Stimulated activated CD8-positive, alpha-beta memory T cell treated with anti-CD3 and anti-CD28 coated beads, Interleukin-7, amount 100 ng/mL, for 24 hours (primary cell): Measurements from ENCODE around the gene RNF32.
"Not testable (repeated sequence)": the region's sequence is repeated elsewhere in the genome, so short reads cannot be mapped to it uniquely, and the experiment has no call there.

Experiments
- DNase-seq: peaks from one replicate; pipeline ENCODE4 v3.0.0-alpha.2; 2020; ENCODE audit warnings: low read depth

RNF32 gene

DNA sequence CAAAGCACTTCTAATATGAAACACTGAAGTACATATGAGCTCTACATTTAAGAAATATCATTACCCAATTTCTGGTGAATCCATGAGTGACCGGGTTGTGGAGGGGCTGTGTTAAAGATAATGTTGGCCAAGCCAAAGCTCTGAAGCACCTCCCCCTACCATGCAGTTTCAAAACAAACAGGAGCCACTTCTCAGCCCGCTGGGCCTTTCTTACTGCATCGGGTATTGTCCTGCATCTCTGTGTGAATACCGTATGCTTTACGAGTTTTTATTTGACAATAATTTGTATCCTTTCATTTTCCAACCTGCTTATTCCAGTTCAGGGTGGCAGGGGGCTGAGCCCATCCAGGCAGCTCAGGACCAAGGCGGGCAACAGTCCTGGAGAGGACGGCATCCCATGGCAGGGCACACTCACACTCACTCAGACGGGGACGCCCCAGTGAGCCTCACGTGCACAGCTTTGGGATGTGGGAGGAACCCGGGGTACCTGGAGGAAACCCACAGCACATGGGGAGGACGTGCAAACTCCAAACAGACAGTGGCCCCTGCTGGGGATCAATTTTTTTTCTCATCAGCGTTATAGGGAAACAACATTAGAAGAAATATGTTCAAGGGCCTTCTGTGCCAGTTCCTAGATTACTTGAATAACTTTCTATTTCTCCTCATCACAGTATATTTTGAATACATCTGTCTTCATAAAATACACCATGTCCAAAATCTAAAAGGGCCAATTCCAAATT is 1.9 kb downstream of the RNF32 start:
- DNase-seq: no peak

DNA sequence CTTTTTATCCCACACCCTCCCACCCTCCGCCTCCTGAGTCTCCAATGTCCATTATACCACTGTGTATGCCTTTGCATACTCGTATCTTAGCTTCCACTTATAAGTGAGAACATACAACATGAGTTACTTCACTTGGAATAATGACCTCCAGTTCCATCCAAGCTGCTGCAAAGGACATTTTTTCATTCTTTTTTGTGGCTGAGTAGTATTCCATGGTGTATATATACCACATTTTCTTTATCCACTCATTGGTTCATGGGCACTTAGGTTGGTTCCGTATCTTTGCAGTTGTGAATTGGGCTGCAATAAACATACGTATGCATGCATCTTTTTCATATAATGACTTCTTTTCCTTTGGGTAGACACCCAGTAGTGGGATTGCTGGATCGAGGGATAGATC is 6.8 kb downstream of the RNF32 start:
- DNase-seq: not testable (repeated sequence)

DNA sequence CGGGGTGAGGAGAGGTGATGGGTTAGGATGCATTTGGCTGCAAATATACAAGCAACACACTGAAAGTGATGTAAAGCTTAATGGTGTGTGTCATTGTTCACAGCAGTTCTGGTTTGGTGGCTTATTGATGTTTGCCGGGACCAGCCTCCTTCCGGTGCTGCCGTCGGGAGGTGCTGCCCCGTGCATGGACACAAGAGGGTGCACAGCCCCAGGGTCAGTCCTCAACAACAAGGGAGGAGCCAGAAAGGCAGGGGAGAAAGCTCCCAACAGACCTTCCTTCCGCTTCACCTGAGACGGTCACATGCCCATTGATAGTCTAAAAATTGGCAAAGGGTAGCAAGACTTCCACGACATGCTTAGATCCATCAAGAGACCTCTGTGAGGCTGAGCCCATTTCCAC is 9.5 kb downstream of the RNF32 start:
- DNase-seq: no peak

DNA sequence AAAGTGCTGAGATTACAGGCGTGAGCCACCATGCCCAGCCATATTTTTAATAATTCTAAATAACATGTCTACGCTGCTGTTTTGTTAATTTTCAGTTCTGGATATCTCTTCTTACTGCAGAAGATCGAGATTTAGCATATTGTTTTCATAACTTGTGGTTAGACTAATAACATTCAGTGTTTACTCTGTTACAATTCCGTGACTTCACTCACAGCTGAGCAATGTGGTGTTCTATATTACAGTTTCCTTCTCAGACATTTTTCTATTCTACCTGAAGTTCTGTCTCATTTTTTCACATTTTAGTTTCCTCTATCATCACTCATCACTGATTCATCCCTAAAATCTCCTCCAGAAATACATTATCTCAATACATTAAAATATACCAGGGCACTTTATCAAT is 10.9 kb downstream of the RNF32 start:
- no peak for DNase-seq

DNA sequence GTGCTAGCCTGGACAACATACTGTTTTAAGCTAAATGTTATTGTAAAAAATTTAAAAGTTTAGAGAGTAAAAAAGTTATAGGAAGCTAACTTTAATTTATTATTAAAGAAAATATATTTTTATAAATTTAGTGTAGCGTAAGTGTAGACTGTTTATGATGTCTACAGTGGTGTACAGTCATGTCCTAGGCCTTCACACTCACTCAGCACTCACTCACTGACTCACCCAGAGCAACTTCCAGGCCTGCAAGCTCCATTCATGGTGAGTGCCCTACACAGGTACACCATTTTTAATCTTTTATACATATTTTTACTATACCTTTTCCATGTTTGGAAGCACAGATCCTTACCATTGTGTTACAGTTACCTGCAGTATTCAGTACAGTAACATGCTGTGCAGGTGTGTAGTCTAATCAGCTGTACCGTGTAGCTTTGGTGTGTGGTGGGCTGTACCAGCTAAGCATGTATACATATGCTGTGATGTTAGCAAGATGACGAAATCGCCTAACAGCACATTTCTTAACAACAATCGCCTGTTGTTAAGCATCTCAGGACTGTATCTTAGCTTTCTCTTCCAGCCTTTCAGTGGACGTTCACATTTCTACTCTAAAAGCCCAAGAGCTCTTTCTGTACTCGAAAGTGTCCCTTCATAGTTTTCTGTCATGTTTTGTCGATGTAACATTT is 12.5 kb downstream of the RNF32 start:
- no peak for DNase-seq

DNA sequence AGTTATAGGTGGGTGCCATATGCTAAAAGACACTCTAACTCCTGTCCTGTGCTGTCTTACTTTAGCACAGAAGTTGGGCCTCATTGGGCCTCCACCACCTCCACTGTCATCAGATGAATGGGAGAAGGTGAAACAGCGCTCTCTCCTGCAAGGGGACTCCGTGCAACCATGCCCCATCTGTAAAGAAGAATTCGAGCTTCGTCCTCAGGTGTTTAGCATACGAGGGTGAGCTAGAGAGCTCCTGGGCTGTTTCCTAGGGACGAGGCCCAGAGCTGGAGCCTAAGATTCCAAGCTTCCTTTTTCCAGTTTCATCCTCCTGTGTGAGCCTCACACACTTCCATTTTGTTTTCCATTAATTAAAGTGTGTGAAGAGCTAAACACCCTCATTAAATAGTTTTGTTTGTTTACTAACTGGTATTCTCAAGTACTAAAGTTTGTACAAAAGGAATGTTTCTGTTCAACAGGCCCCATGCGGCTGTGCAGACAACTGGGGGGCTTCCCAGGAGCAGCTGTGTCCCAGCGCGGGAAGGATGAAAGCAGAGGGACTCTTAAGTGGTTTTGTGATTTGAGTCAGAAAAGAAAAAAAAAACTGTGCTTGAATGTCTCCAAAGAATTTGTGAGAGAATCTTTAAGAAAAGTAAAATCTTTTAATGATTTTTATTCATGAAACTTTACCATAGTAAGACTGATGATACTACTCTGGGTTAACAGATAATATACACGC is 14.1 kb downstream of the RNF32 start:
- no peak for DNase-seq

DNA sequence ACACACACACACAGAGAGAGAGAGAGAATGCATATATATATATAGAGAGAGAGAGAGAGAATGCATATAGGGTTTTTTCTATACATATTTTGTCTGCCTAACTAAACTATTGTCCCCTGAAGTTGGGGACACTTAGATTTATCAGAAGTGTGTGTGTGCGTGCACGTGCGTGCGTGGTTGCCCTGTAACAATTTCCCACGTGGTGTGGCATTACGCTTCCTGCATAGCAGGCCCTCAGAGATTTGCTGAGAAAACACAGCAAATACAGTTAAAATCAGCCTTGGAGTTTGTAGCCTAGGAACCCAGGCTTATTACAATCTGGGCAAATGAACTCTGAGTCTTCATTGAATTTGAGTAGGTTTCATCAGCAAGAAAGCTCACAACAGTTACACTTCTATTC is 14.7 kb downstream of the RNF32 start:
- DNase-seq: no peak

DNA sequence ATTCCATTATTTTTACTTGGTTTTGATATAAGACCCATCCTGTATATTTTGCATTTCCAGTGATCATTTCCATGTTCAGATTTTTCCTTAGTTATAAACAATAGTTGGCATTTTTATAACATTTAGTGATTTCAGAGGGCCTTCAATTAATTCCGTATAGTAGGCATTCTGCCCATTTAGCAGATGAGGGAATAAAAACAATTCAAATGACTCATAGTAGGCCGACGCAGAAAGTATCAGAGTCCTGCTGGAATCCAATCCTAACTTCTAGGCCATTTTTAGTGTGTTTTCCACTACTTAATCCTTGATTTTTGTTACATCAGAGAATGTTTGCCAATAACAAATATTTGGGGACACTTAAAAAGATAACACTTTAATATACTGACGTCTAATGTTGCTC is 15.4 kb downstream of the RNF32 start:
- DNase-seq: no peak

DNA sequence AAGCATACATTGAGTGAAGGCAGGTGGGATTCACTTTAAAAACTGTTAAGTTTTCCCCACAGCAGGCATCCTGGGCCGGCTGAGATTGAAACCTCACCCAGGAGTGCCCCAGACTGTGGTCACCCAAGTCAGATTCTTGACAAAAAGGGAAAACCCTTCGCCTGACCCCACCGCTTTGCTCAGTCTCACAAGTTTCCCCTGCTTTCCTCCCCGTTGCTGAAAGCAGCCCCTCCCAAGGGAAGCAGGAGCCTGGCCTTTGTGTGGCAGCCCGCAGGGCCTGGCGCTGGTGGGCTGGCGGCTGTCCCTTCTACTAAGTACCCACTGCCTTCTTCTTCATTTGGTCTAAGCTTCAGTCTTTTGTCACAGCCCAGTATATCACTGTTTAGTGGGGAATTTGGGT is 16.0 kb downstream of the RNF32 start:
- DNase-seq: no peak

DNA sequence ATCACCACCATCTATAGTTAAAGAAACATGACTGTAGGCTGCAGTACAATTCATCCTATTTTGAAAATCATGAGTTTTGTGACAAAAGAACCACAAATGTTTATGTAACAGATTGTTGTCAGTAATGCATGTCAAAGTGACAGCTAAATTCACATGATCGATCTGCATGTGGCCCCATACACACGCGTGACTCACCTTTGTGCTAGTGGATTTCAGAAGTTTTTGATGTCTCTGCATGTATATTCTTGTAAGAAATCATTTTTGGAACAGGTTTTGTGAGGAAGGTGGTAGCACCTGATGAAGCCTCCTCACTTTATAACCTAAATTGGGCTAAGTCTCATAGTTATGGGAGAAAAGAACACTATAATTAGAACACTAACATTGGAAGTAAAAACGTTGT is 17.1 kb downstream of the RNF32 start:
- no peak for DNase-seq

DNA sequence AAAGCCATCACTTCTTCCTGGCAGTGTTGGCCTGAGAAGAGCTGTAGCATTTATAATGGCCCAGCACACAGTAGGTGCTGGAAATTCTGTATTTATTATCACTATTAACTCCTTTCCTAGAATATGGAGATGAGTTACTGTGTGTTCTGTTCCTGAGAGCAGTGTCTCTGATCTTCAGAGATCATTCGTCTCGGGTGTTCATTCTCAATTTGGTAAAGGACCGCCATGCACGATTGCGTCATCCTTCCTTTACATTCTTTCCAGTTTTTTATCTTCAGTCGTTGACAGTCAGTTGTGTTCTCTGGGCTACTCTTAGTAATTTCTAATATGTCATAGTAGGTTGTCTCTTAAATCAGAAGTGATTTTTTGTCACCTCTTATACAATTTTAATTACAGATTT is 18.6 kb downstream of the RNF32 start:
- no peak for DNase-seq

DNA sequence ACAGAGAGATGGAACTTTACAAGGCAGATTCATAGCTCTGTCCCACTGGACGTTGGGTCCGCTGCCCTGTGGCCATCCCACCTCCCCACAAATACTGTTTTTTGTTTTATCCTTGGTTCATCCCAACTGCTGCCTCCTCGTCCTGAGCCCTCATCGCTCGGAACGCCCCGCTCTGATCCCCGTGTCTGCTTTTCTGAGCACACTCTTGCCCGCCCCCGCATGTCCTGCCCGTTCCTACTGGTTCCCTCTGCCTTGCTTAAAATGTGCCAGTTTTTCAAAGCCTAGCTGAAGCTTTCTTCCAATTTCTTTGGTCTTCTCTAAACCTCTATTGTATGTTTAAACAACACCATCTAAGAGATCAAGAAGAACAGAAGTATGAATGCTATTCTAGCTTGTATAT is 19.4 kb downstream of the RNF32 start:
- DNase-seq: no peak

DNA sequence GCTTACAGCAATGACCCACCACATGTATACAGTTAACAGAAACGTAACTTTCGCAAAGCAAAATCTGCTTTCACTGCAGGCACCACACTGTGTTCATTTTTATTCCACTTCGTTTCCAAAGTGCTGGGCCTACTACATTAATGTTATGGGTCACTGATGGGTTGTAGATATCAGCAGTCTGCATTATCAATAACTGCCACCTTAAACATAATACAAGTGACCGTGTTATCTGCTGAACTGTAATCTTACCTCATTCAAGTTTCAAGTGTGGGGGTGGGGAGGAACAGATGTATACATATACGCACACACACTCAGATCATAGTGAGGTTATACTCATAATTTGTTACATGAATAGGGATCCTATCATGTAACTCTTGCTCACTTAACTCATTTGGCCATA is 21.1 kb downstream of the RNF32 start:
- no peak for DNase-seq

DNA sequence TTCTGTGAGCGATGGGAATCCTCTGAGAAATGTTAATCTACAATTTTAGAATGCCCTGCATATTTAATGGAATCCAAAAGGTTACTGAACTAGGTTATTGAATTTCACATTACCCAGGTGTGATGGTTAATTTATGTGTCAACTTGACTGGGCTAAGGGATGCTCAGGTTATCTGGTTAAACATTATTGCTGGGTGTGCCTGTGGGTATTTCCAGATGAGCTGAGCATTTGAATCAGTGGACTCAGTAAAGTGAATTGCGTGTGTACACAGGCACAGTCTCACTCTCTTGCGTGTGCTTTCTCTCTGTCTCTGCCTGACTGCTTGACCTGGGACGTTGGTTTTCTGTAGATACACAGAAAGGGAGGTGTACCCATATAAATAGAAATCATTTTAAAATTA is 21.7 kb downstream of the RNF32 start:
- no peak for DNase-seq

DNA sequence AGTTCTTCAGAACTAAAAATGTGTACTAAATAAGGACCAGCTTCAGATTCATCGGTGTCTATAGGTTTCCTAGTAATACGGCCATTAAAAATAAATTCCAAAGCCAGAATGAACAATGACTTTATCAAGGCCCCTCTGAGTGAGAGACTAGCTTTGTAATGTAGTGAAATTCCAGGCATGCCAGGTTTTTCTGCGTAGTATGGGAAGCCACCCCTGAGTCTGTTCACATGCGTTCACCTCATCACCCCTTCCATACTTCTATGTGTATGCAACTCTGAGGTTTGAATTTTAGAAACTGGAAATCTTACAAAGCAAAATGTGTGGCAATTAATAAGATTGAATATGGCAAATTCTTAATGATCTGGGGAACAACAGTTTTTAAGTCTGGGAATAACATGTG is 24.5 kb downstream of the RNF32 start:
- DNase-seq: no peak

DNA sequence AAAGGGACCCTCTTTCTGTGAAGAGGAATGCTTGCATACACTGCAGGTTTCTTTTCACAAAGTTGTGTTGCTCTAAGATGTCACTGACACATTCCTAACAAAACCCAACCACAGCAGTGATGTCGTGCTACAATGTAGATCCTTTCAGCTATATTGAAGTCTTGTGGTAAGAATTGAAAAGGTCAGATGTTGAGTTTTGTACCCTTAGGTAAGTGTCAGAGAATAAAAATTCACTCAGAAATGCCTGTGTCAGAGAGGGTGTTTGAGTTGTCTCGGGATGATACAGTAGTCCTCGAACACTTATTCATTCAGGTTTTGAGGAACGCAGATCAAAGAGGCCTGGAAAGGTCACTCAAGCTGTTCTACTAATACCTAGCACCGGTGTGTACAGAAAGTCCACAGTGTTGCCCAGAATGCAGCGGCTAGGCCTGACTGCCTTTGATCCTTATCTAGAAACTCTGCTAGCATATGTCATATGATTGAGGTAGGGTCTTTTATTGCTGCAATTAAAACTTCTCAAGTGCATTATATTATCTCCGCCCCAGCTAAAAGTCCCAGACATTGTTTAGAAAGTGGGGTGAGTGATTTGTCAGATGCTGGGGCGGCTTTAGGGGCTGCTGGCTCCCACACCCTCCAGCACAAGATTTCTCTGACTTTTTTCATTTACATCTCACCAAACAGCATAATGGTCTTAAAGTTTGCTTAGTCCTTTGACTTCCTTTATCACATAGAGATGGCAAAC is 26.0 kb downstream of the RNF32 start:
- DNase-seq: no peak

DNA sequence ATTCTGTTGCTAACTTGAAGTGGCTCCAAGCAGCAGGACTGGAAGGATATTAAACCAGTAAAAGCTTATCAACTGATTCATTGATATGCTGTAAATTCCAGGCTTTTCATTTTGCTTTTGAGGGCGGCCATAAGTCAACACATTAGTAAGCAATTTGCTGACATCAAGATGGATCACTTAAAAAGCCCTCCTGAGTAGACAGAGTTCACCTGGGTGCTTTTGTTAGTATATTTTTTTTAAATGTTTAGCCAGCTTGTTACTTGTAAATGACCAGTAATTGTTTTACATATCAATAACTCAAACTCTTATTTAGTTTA is 26.5 kb downstream of the RNF32 start:
- no peak for DNase-seq

DNA sequence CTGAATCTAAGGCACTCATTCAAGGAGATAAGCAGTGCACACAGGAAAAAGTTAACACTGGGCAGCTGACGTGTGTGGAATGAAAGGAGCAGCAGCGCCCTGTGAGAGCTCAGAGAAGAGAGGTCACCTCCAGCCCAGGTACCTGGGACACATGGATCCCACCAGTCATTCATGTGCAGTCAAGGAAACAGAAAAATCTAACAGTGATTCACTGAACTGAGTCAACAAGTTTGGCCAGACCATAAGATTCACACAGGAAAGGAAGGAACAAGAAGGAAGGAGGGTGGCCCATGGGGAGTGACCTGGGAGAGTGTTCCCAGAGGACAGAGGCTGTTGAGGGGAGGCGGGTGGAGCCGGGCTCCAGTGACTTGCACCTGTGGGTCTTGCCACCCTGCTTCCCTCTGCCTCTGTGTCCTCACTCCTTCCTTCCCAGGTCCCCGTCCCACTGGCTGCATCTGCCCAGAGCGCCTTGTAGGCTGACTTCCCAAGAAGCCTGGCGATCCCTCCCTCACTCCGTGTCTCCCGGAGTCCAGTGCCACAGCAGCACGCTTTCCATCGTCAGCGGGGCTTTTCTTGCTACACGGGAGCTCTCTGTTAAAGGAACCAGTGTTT is 27.7 kb downstream of the RNF32 start:
- no peak for DNase-seq

DNA sequence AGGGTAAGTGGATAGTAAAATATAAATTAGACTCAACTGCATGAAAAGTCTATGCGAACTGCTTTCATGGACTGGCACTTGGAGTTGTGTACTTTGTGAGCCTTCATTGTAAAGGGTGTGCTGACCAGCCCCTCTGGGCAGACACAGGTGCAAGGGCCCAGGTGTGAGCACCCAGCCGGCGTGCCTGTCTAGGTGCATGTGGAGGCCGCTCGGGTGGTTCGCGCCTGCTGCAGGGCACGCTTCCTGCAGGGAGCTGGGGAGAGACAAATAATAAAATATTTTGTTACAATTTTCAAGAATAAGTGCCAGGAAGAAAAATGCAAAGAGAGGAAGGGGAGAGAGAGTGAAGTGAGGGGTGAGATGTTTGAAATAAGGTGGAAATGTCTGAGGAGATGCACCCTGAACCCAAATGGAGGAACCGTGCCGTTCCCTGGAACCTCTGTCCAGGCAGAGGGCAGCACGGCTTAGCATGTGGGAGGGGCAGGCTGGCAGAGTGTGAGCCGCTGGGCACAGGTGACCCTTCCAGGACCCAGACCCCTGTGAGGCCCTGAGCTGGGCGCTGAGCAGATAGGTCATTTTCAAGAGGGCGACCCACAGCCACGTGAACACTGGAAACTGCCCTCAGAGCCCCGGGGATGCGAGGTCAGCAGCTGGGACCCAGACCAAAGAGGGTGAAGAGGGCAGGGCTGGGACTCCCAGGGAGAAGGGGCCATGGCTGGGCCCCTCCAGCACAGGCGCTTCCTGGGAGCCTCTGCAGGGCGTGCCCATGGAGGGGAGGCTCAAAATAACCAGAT is 28.7 kb downstream of the RNF32 start:
- DNase-seq: no peak

DNA sequence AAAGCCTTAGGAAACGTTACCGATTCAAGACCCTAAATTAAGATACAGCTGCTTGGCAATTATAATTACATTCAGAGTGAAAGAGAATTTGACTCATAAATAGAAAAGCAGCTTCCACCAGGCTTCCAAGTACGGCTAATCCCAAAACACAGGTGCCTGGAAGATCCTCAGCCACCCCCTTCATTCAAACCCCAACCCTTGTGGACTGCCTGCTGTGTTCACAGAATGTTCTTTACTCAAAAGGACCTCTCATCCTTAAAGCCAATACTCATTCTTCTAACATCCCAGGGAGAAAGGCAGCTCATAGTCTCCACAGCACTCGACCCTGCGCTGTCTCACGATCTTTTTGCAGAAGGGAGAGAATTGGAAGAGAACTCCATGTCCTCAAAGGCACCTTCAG is 32.9 kb downstream of the RNF32 start:
- no peak for DNase-seq

DNA sequence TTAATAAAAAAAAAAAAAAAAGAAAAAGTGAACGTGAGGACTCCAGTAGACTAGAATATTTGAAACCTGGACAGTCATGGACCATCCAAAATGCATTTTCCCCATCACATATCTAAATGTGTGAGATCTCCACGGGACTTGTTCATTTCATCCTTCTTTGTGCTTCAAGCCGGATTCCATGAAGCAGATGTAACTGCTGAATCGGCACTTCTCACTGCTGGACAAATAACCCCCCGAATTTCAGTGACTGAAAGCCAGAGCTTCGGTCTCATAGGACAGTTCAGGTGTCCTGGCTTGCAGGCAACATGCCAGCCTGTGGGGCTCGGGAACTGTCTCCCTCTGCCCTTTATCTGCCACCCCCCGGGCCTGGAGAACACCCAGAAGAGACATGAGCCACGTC is 33.3 kb downstream of the RNF32 start:
- no peak for DNase-seq

DNA sequence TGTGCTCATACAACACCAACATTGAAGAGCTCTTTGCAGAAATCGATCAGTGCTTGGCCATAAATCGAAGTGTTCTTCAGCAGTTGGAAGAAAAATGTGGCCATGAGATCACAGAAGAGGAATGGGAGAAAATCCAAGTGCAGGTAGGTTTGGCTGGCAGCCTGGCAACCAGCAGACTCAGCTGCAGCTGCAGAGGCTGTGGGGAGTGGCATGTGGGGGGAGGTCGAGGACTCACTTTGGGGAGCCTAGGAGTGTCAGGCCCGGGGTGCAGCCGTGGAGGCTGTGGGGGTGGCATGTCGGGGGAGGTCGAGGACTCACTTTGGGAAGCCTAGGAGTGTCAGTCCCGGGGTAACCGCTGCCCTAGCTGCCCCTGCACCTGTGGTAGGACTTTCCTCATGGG is 35.1 kb downstream of the RNF32 start:
- no peak for DNase-seq
